Osteocyte (in vitro differentiated cells): Measurements from ENCODE around the gene CACNA1C. TPM values are rescaled to one million over a fixed set of nuclear protein-coding genes. Genes with fewer than 3 reads are reported as not detected.

Experiments used
- DNase-seq: peaks from one replicate; pipeline ENCODE4 v3.0.0; 2021; ENCODE audit warnings: mixed read lengths; ENCODE audit not compliant: unreplicated experiment; ENCODE audit errors: extremely low spot score
- H3K27ac Mint-ChIP-seq: one replicate; pipeline ENCODE4 v1.8.0; 2021; ENCODE audit warnings: mild to moderate bottlenecking, mixed read lengths; ENCODE audit not compliant: unreplicated experiment
- H3K27me3 Mint-ChIP-seq: one replicate; pipeline ENCODE4 v1.8.0; 2021; ENCODE audit warnings: mixed read lengths; ENCODE audit not compliant: unreplicated experiment
- H3K36me3 Mint-ChIP-seq: one replicate; pipeline ENCODE4 v1.8.0; 2021; ENCODE audit warnings: mixed read lengths; ENCODE audit not compliant: unreplicated experiment
- H3K4me1 Mint-ChIP-seq: one replicate; pipeline ENCODE4 v1.8.0; 2021; ENCODE audit warnings: mixed read lengths; ENCODE audit not compliant: unreplicated experiment
- H3K4me3 Mint-ChIP-seq: one replicate; pipeline ENCODE4 v1.8.0; 2021; ENCODE audit warnings: mild to moderate bottlenecking, moderate library complexity, mixed read lengths; ENCODE audit not compliant: unreplicated experiment
- H3K9me3 Mint-ChIP-seq: one replicate; pipeline ENCODE4 v1.8.0; 2021; ENCODE audit warnings: mixed read lengths; ENCODE audit not compliant: unreplicated experiment
- CTCF ChIP-seq: fragments of 200-600 bp; sonication (generic); IDR thresholded peaks from 2 replicates; pipeline ENCODE4 v1.5.0; 2021; ENCODE audit warnings: antibody characterized with exemption, mild to moderate bottlenecking, moderate library complexity
- total RNA-seq: library from RNA; stranded (reverse); gene quantifications from 2 replicates; pipeline ENCODE4 v1.2.1, GENCODE V29; 2021

Gene CACNA1C
- total RNA-seq, 1 donor from 2014 or later = 67.4 TPM

- peaks cover 3% of the 10 kb centered on the region for H3K36me3 Mint-ChIP-seq
- peak overlapping the region; percentile 88 for H3K27ac Mint-ChIP-seq
- H3K4me1 Mint-ChIP-seq = peaks cover 58% of the 10 kb centered on the region
- no peak for TF ChIP-seq CTCF
- no peaks in the 10 kb centered on the region for H3K9me3 Mint-ChIP-seq
- DNase-seq = no peak
- peak overlapping the region; percentile 98 for H3K4me3 Mint-ChIP-seq
- peaks cover 3% of the 10 kb centered on the region for H3K27me3 Mint-ChIP-seq
These were observed 1.6 kb downstream of the CACNA1C start for GRCh38 chr12:2054091-2055018.

- Mint-ChIP-seq H3K4me3 (peak overlapping the region; percentile 48), H3K4me1 (peaks cover 68% of the 10 kb centered on the region), H3K27me3 (no peaks in the 10 kb centered on the region), H3K36me3 (peaks cover 9% of the 10 kb centered on the region), H3K27ac (peak overlapping the region; percentile 45), H3K9me3 (no peaks in the 10 kb centered on the region)
- TF ChIP-seq CTCF = peak; percentile 85
- DNase-seq = peak; percentile 90
These were observed 4.4 kb downstream of the CACNA1C start for GRCh38 chr12:2057041-2057794.

GRCh38 chr12:2057795-2058408, 5.1 kb downstream of the CACNA1C start:
- H3K4me3 Mint-ChIP-seq = peak overlapping the region; percentile 22
- H3K27ac Mint-ChIP-seq = peak overlapping the region; percentile 34
- TF ChIP-seq CTCF = no peak
- DNase-seq = no peak
- no peaks in the 10 kb centered on the region for H3K27me3 Mint-ChIP-seq
- peaks cover 11% of the 10 kb centered on the region for H3K36me3 Mint-ChIP-seq
- H3K9me3 Mint-ChIP-seq = no peaks in the 10 kb centered on the region
- H3K4me1 Mint-ChIP-seq = peaks cover 68% of the 10 kb centered on the region

- H3K4me1 Mint-ChIP-seq = peaks cover 71% of the 10 kb centered on the region
- no peak for TF ChIP-seq CTCF
- H3K4me3 Mint-ChIP-seq = no peak overlapping the region
- peaks cover 18% of the 10 kb centered on the region for H3K36me3 Mint-ChIP-seq
- DNase-seq = no peak
- H3K9me3 Mint-ChIP-seq = no peaks in the 10 kb centered on the region
- H3K27me3 Mint-ChIP-seq = no peaks in the 10 kb centered on the region
- H3K27ac Mint-ChIP-seq = no peak overlapping the region
These were observed 6.0 kb downstream of the CACNA1C start for GRCh38 chr12:2058837-2059236.
